ENCODE results near the gene INPP4A.

INPP4A gene

DNA sequence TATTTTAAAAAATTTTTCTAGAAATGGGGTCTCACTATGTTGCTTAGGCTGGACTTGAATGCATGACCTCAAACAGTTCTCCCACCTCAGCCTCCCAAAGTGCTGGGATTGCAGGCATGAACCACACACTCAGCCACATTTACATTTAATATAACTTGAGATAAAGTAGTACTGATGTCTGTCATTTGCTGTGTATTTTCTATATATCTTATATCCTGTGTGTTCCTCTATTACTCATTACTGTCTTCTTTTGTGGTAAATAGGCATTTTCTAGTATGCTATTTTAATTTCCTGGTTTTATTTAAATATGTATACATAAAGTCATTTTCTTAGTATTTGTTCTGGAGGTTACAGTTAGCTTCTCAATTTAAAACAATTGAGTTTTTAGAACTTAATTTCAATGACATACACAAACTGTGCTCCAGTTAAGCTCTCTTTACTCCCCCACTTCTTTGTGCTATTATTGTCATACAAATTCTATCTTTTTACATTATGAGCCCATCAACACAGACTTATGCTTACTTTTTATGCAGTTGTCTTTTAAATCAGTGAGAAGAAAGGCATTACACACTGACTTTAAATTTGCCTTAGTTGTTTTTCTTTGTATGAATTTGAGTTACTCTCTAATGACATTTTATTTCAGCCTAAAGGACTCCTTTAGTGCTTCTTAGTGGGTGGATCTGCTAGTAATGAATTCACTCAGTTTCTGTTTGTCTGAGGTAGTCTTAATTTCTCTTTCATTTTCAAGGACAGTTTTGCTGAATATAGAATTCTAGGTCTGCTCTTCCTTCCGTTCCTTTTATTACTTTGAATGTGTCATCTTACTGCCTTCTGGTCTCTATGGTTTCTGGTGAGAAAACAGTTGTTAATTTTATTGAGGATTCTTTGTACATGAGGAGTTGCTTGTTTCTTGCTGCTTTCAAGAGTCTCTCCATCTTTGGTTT lies 6.2 kb upstream of the INPP4A start:
- Histone ChIP-seq H3K4me1 (ENCODE audit: control insufficient read depth, insufficient read depth, low read length) (no peaks in the 10 kb centered on the region), H3K9me3 (ENCODE audit: control insufficient read depth, insufficient read depth, low read depth, low read length) (no peaks in the 10 kb centered on the region), H3K4me3 (ENCODE audit: low read depth, low read length) (no peak overlapping the region), H3K36me3 (ENCODE audit: control insufficient read depth in 2 of 2, insufficient read depth in 1 of 2, low read length in 2 of 2) (no peaks in the 10 kb centered on the region), H3K27ac (ENCODE audit: extremely low read depth, low read depth, low read length) (no peak overlapping the region)
- TF ChIP-seq SETDB1 (IDR thresholded peaks at IDR 0.05; ENCODE audit: insufficient read length, low read length), result peak; percentile 71
- TF ChIP-seq ZNF133 (tag by site-specific recombination; IDR thresholded peaks at IDR 0.05), result no peak
- POLR2A ChIA-PET, result no interaction called here
- CTCF ChIA-PET, result no interaction called here

GRCh38 chr2:98441706-98442450 lies 2.8 kb upstream of the INPP4A start:
- TF ChIP-seq, protein P1, sequence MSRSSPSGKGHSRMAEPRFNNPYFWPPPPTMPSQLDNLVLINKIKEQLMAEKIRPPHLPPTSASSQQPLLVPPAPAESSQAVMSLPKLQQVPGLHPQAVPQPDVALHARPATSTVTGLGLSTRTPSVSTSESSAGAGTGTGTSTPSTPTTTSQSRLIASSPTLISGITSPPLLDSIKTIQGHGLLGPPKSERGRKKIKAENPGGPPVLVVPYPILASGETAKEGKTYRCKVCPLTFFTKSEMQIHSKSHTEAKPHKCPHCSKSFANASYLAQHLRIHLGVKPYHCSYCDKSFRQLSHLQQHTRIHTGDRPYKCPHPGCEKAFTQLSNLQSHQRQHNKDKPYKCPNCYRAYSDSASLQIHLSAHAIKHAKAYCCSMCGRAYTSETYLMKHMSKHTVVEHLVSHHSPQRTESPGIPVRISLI (tag by site-specific recombination; IDR thresholded peaks at IDR 0.05), result no peak
- TF ChIP-seq ZNF837 (tag by site-specific recombination; IDR thresholded peaks at IDR 0.05) (no peak), ZNF148 (tag by site-specific recombination; IDR thresholded peaks at IDR 0.05; ENCODE audit: borderline replicate concordance) (no peak), ZNF24 (tag by site-specific recombination; IDR thresholded peaks at IDR 0.05) (no peak), TSHZ1 (tag by site-specific recombination; IDR thresholded peaks at IDR 0.05; ENCODE audit: borderline replicate concordance) (no peak), ZNF366 (tag by site-specific recombination; conservative IDR thresholded peaks at IDR 0.05) (no peak), SALL2 (tag by site-specific recombination; IDR thresholded peaks at IDR 0.05; ENCODE audit: borderline replicate concordance) (no peak), GLI2 (tag by site-specific recombination; IDR thresholded peaks at IDR 0.05; ENCODE audit: borderline replicate concordance, low read depth) (no peak), ZBTB7A (tag by site-specific recombination; IDR thresholded peaks at IDR 0.05; ENCODE audit: low read depth) (no peak), AEBP2 (tag by site-specific recombination; IDR thresholded peaks at IDR 0.05; ENCODE audit: borderline replicate concordance) (no peak), OSR2 (tag by site-specific recombination; IDR thresholded peaks at IDR 0.05) (no peak)
- TF ChIP-seq, protein P2, sequence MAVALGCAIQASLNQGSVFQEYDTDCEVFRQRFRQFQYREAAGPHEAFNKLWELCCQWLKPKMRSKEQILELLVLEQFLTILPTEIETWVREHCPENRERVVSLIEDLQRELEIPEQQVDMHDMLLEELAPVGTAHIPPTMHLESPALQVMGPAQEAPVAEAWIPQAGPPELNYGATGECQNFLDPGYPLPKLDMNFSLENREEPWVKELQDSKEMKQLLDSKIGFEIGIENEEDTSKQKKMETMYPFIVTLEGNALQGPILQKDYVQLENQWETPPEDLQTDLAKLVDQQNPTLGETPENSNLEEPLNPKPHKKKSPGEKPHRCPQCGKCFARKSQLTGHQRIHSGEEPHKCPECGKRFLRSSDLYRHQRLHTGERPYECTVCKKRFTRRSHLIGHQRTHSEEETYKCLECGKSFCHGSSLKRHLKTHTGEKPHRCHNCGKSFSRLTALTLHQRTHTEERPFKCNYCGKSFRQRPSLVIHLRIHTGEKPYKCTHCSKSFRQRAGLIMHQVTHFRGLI (tag by site-specific recombination; IDR thresholded peaks at IDR 0.05), result no peak
- POLR2A ChIA-PET, result no interaction called here
- H3K27ac ChIP-seq (ENCODE audit: extremely low read depth, low read depth, low read length), result no peak overlapping the region
- CTCF ChIA-PET, result interaction anchor here (0.6 kb wide), 1 partner anchor 353 kb away, joined by 3 read pairs; no protein-coding TSS in a partner anchor
- H3K4me3 ChIP-seq (ENCODE audit: low read depth, low read length), result no peak overlapping the region
- H3K9me3 ChIP-seq (ENCODE audit: control insufficient read depth, insufficient read depth, low read depth, low read length), result no peaks in the 10 kb centered on the region
- H3K36me3 ChIP-seq (ENCODE audit: control insufficient read depth in 2 of 2, insufficient read depth in 1 of 2, low read length in 2 of 2), result no peaks in the 10 kb centered on the region
- H3K4me1 ChIP-seq (ENCODE audit: control insufficient read depth, insufficient read depth, low read length), result peaks cover 3% of the 10 kb centered on the region; the same call in 1 of the 2 replicates

Measured in HEK293 (cell line).